IMR-90 (cell line): ENCODE measurements around the gene LDLRAD4. TPM values are rescaled to one million over a fixed set of nuclear protein-coding genes. Genes with fewer than 3 reads are reported as not detected.

Experiments used
- ATAC-seq: fragments of 200-7000 bp; cut with Tn5 transposase; 2 replicates; pipeline ENCODE4 v1.9.1; 2020; ENCODE audit warnings: low read depth, mild to moderate bottlenecking, moderate library complexity
- BruUV-seq: library from RNA; stranded (reverse); fragments of 400-500 nt; replicated peaks from 2 replicates; lab custom pipeline; 2021; lab: Mats Ljungman, UMichigan
- CTCF ChIA-PET: fragments of 300-600 bp; formaldehyde crosslinking; extraction: SDS; loops from one replicate; lab custom pipeline; 2021; ENCODE audit warnings: antibody characterized with exemption; lab: Yijun Ruan, JAX
- POLR2A ChIA-PET: fragments of 300-600 bp; sonication (Branson Sonifier 250); formaldehyde crosslinking; loops from one replicate; lab custom pipeline; 2022; ENCODE audit warnings: antibody characterized with exemption; ENCODE audit not compliant: unreplicated experiment; lab: Charles Lee
- DNase-seq: peaks from one replicate; pipeline ENCODE4 v3.0.0; 2013
- H2AFZ ChIP-seq: replicated peaks from 2 replicates; pipeline ENCODE3; 2013; ENCODE audit warnings: low read length, mild to moderate bottlenecking; ENCODE audit not compliant: poor library complexity
- H2AK5ac ChIP-seq: 2 replicates; pipeline ENCODE4 v1.6.1; 2013; ENCODE audit warnings: low read depth, low read length, inconsistent platforms
- H2AK9ac ChIP-seq: replicated peaks from 2 replicates; pipeline ENCODE3; 2013; ENCODE audit warnings: mild to moderate bottlenecking, low read depth, low read length, moderate library complexity; ENCODE audit not compliant: poor library complexity
- H2BK120ac ChIP-seq: 2 replicates; pipeline ENCODE4 v1.6.1; 2013; ENCODE audit warnings: low read depth, low read length, inconsistent platforms
- H2BK15ac ChIP-seq: 3 replicates; pipeline ENCODE4 v1.6.1; 2013; ENCODE audit warnings: low read depth, low read length, inconsistent platforms
- H2BK20ac ChIP-seq: 2 replicates; pipeline ENCODE4 v1.6.1; 2013; ENCODE audit warnings: low read depth, mild to moderate bottlenecking, inconsistent platforms, low read length, moderate library complexity
- H2BK5ac ChIP-seq: 2 replicates; pipeline ENCODE4 v1.6.1; 2013; ENCODE audit warnings: mild to moderate bottlenecking, low read depth, low read length, inconsistent platforms; ENCODE audit not compliant: poor library complexity, severe bottlenecking
- H3K14ac ChIP-seq: replicated peaks from 2 replicates; pipeline ENCODE4 v1.6.1; 2013; ENCODE audit warnings: low read depth, low read length, inconsistent platforms
- H3K18ac ChIP-seq: 2 replicates; pipeline ENCODE4 v1.6.1; 2013; ENCODE audit warnings: low read depth, low read length, control low read depth
- H3K23ac ChIP-seq: 2 replicates; pipeline ENCODE4 v1.6.1; 2013; ENCODE audit warnings: low read depth, low read length, inconsistent platforms
- H3K27ac ChIP-seq: 2 replicates; pipeline ENCODE4 v1.5.1; 2013; ENCODE audit warnings: mild to moderate bottlenecking, control low read depth, low read length; ENCODE audit not compliant: insufficient read depth
- H3K27me3 ChIP-seq: 2 replicates; pipeline ENCODE4 v1.6.1; 2013; ENCODE audit warnings: low read length; ENCODE audit not compliant: control insufficient read depth, insufficient read depth
- H3K36me3 ChIP-seq: 2 replicates; pipeline ENCODE4 v1.6.1; 2013; ENCODE audit warnings: low read length, mixed read lengths; ENCODE audit not compliant: control insufficient read depth, insufficient read depth
- H3K4ac ChIP-seq: 2 replicates; pipeline ENCODE4 v1.6.1; 2013; ENCODE audit warnings: low read depth, low read length, inconsistent platforms
- H3K4me1 ChIP-seq: 2 replicates; pipeline ENCODE4 v1.6.1; 2013; ENCODE audit warnings: low read length, mixed read lengths; ENCODE audit not compliant: control insufficient read depth, insufficient read depth
- H3K4me2 ChIP-seq: 2 replicates; pipeline ENCODE4 v1.6.1; 2013; ENCODE audit warnings: low read depth, mild to moderate bottlenecking, control low read depth, low read length, moderate library complexity
- H3K4me3 ChIP-seq: 2 replicates; pipeline ENCODE4 v1.5.1; 2013; ENCODE audit warnings: low read depth, mild to moderate bottlenecking, control low read depth, low read length, moderate library complexity; ENCODE audit not compliant: insufficient read depth
- H3K56ac ChIP-seq: 2 replicates; pipeline ENCODE4 v1.6.1; 2013; ENCODE audit warnings: low read length, inconsistent platforms; ENCODE audit not compliant: insufficient read depth; ENCODE audit errors: extremely low read depth
- H3K79me1 ChIP-seq, 2 experiments: 2 replicates each; pipeline ENCODE4 v1.6.1; 2013; ENCODE audit warnings: low read length in 2 of 2, inconsistent platforms in 1 of 2, low read depth in 1 of 2
- H3K9ac ChIP-seq: 2 replicates; pipeline ENCODE4 v1.6.1; 2013; ENCODE audit warnings: low read depth, low read length, control low read depth
- H3K9me1 ChIP-seq: 2 replicates; pipeline ENCODE4 v1.6.1; 2013; ENCODE audit warnings: low read length, inconsistent platforms; ENCODE audit not compliant: insufficient read depth
- H3K9me3 ChIP-seq: 2 replicates; pipeline ENCODE4 v1.6.1; 2013; ENCODE audit warnings: low read length; ENCODE audit not compliant: control insufficient read depth, insufficient read depth
- H4K20me1 ChIP-seq: 2 replicates; pipeline ENCODE4 v1.6.1; 2013; ENCODE audit warnings: low read length, inconsistent platforms; ENCODE audit not compliant: insufficient read depth
- H4K5ac ChIP-seq: 2 replicates; pipeline ENCODE4 v1.6.1; 2013; ENCODE audit warnings: mild to moderate bottlenecking, low read depth, low read length, control low read depth
- H4K8ac ChIP-seq, 2 experiments: 2 replicates each; pipeline ENCODE4 v1.6.1; 2013; ENCODE audit warnings: low read depth in 2 of 2, low read length in 2 of 2, control low read depth in 1 of 2, inconsistent platforms in 1 of 2
- H4K91ac ChIP-seq: 2 replicates; pipeline ENCODE4 v1.6.1; 2013; ENCODE audit warnings: low read depth, low read length, inconsistent platforms; ENCODE audit not compliant: insufficient read depth
- BHLHE40 ChIP-seq: fragments of 150-350 bp; IDR thresholded peaks from 2 replicates; pipeline ENCODE4 v1.6.1; 2016; ENCODE audit warnings: mild to moderate bottlenecking, low read depth, low read length
- CEBPB ChIP-seq: IDR thresholded peaks from 2 replicates; pipeline ENCODE4 v1.6.1; 2012; ENCODE audit warnings: low read depth, low read length, improper control_type of control experiment
- CHD1 ChIP-seq: IDR thresholded peaks from 2 replicates; pipeline ENCODE4 v1.6.1; 2012; ENCODE audit warnings: low read depth, low read length, improper control_type of control experiment
- CTCF ChIP-seq: conservative IDR thresholded peaks from 2 replicates; pipeline ENCODE4 v1.5.1; 2012; ENCODE audit warnings: mild to moderate bottlenecking, low read depth, low read length, improper control_type of control experiment
- FOS ChIP-seq: fragments of 150-350 bp; IDR thresholded peaks from 2 replicates; pipeline ENCODE4 v1.6.1; 2016; ENCODE audit warnings: low read depth, low read length
- MAFK ChIP-seq: IDR thresholded peaks from 2 replicates; pipeline ENCODE4 v1.6.1; 2012; ENCODE audit warnings: low read depth, low read length, improper control_type of control experiment
- MAZ ChIP-seq: IDR thresholded peaks from 2 replicates; pipeline ENCODE4 v1.6.1; 2012; ENCODE audit warnings: low read depth, mild to moderate bottlenecking, low read length, improper control_type of control experiment, moderate library complexity, borderline replicate concordance
- MXI1 ChIP-seq: IDR thresholded peaks from 2 replicates; pipeline ENCODE4 v1.6.1; 2012; ENCODE audit warnings: low read depth, mild to moderate bottlenecking, low read length, moderate library complexity, borderline replicate concordance
- NFE2L2 ChIP-seq: fragments of 150-350 bp; IDR thresholded peaks from 2 replicates; pipeline ENCODE4 v1.6.1; 2016; ENCODE audit warnings: low read depth, mild to moderate bottlenecking, low read length
- POLR2A ChIP-seq: IDR thresholded peaks from 2 replicates; pipeline ENCODE4 v1.6.1; 2012; ENCODE audit warnings: mild to moderate bottlenecking, low read depth, low read length
- RAD21 ChIP-seq: IDR thresholded peaks from 2 replicates; pipeline ENCODE4 v1.6.1; 2012; ENCODE audit warnings: low read length, improper control_type of control experiment
- RCOR1 ChIP-seq: IDR thresholded peaks from 2 replicates; pipeline ENCODE4 v1.6.1; 2012; ENCODE audit warnings: mild to moderate bottlenecking, low read length, improper control_type of control experiment; ENCODE audit not compliant: insufficient replicate concordance
- RFX5 ChIP-seq: IDR thresholded peaks from 2 replicates; pipeline ENCODE4 v1.8.0; 2012; ENCODE audit warnings: low read depth, mild to moderate bottlenecking, low read length, moderate library complexity
- SMC3 ChIP-seq: fragments of 150-350 bp; IDR thresholded peaks from 2 replicates; pipeline ENCODE4 v1.6.1; 2016; ENCODE audit warnings: low read depth, mild to moderate bottlenecking, antibody characterized with exemption, low read length, moderate library complexity
- USF2 ChIP-seq: fragments of 150-350 bp; IDR thresholded peaks from 2 replicates; pipeline ENCODE4 v1.6.1; 2017; ENCODE audit warnings: mild to moderate bottlenecking, antibody characterized with exemption, low read length, low read depth
- WGBS, 2 experiments: methylation state at CpG; one replicate each; pipeline versions ENCODE4 v1.1.5 to v1.1.7; 2013; ENCODE audit warnings: missing lambda C conversion rate in 2 of 2; ENCODE audit not compliant: insufficient read length in 1 of 2; ENCODE audit errors: extremely low coverage in 2 of 2; 5-methylcytosine and 5-hydroxymethylcytosine counted together
- dilution Hi-C: fragments of 300-500 bp; cut with HindIII; formaldehyde crosslinking; loops from one replicate; pipeline ENCODE4 v1.14.3; 2018; ENCODE audit warnings: low sequenced_read_pairs; ENCODE audit not compliant: unreplicated experiment
- in situ Hi-C: fragments of 300-500 bp; cut with MboI; formaldehyde crosslinking; loops from 3 replicates; pipeline ENCODE4 v1.14.3; 2019; ENCODE audit warnings: low sequenced_read_pairs, inconsistent platforms, mixed read lengths
- intact Hi-C: fragments of 100-400 bp; cut with micrococcal nuclease; formaldehyde crosslinking; loops from 2 replicates; pipeline ENCODE4 v1.10.0; 2022
- polyA plus RNA-seq, 3 experiments: library from polyadenylated mRNA; depleted of rRNA; stranded (reverse); fragments of >200 nt; gene quantifications; 2 replicates each; pipeline ENCODE4 v1.2.3, GENCODE V29; 2012; ENCODE audit warnings: low replicate concordance in 1 of 3
- total RNA-seq: library from RNA; depleted of rRNA; stranded (reverse); fragments of >200 nt; gene quantifications from 2 replicates; pipeline ENCODE4 v1.2.3, GENCODE V29; 2012

The LDLRAD4 gene
- total and polyA plus RNA-seq, 2 of the 4 experiments (the other 2 are of a cell fraction) = not detected

- no peak overlapping the region for H4K8ac ChIP-seq
- H3K4me1 ChIP-seq = no peaks in the 10 kb centered on the region
- TF ChIP-seq CEBPB (no peak), FOS (no peak), MAFK (no peak), CHD1 (no peak), USF2 (no peak), POLR2A (no peak), RCOR1 (no peak), SMC3 (no peak), MXI1 (no peak), RFX5 (no peak), RAD21 (no peak), CTCF (no peak), BHLHE40 (no peak), NFE2L2 (no peak), MAZ (no peak)
- no peak overlapping the region for H2BK20ac ChIP-seq
- H2BK120ac ChIP-seq = no peak overlapping the region
- H3K18ac ChIP-seq = no peak overlapping the region
- no peak overlapping the region for H4K5ac ChIP-seq
- BruUV-seq = no TSS peak
- H3K56ac ChIP-seq = no peak overlapping the region
- intact Hi-C loops (no loop called here), dilution Hi-C loops (no loop called here), in situ Hi-C loops (no loop called here)
- H4K20me1 ChIP-seq = no peaks in the 10 kb centered on the region
- no peak overlapping the region for H2BK5ac ChIP-seq
- no peak overlapping the region for H2AK9ac ChIP-seq
- H2AFZ ChIP-seq = no peak overlapping the region
- 95% methylated on average over 5 of the region's 9 CpGs; no CpG with 5 or more reads in 1 of the 2 experiments for WGBS, 2 experiments
- DNase-seq (no peak), ATAC-seq (no peak)
- H4K91ac ChIP-seq = no peak overlapping the region
- H2AK5ac ChIP-seq = no peak overlapping the region
- H3K27me3 ChIP-seq = no peaks in the 10 kb centered on the region
- no peaks in the 10 kb centered on the region for H3K79me1 ChIP-seq
- no peaks in the 10 kb centered on the region for H3K36me3 ChIP-seq
- no peak overlapping the region for H3K4me2 ChIP-seq
- no peak overlapping the region for H3K4me3 ChIP-seq
- no peaks in the 10 kb centered on the region for H3K9me3 ChIP-seq
- H3K9ac ChIP-seq = no peak overlapping the region
- H3K4ac ChIP-seq = no peak overlapping the region
- H3K23ac ChIP-seq = no peak overlapping the region
- H2BK15ac ChIP-seq = no peak overlapping the region
- ChIA-PET POLR2A (no interaction called here), CTCF (no interaction called here)
- H3K9me1 ChIP-seq = no peaks in the 10 kb centered on the region
- H3K14ac ChIP-seq = no peak overlapping the region
- H3K27ac ChIP-seq = no peak overlapping the region
These were observed 371.4 kb downstream of the LDLRAD4 start for GRCh38 chr18:13589943-13590342.
